K562 (cell line): ENCODE data around the gene CDC14A. TPM values are rescaled to one million over a fixed set of nuclear protein-coding genes. Genes with fewer than 3 reads are reported as not detected.

Source experiments
- ATAC-seq: fragments of 200-7000 bp; cut with Tn5 transposase; 3 replicates; pipeline ENCODE4 v1.9.1; 2020; ENCODE audit warnings: moderate library complexity
- BruUV-seq: library from RNA; stranded (reverse); fragments of 400-500 nt; replicated peaks from 2 replicates; lab custom pipeline; 2021; lab: Mats Ljungman, UMichigan
- CTCF ChIA-PET: fragments of 300-600 bp; formaldehyde crosslinking; extraction: SDS; loops from one replicate; lab custom pipeline; 2021; ENCODE audit warnings: low intra/inter-chr PET ratio; lab: Yijun Ruan, JAX
- POLR2A ChIA-PET: fragments of 300-600, 350-650 bp; sonication (Branson Sonifier 250); formaldehyde crosslinking; extraction: SDS; loops from one replicate; lab custom pipeline; 2021; ENCODE audit warnings: antibody characterized with exemption, inconsistent platforms; lab: Yijun Ruan, JAX
- DNase-seq, 4 experiments: peaks; one replicate each; pipeline versions ENCODE4 v3.0.0 to v3.0.0-alpha.2; 2011 to 2018; ENCODE audit warnings: low spot score in 3 of 4, mixed read lengths in 3 of 4; ENCODE audit errors: extremely low read depth in 1 of 4
- FAIRE-seq: peaks from 2 replicates; lab custom pipeline; 2011; peaks lifted over from hg19 to GRCh38; lab: Jason Lieb, UNC
- H2AFZ ChIP-seq: 2 replicates; pipeline ENCODE4 v1.6.0; 2011; ENCODE audit warnings: low read depth, low read length, control low read depth, inconsistent platforms
- H3K27ac ChIP-seq: fragments of 200-600 bp; 3 replicates; pipeline ENCODE4 v1.8.0; 2011; ENCODE audit warnings: low read depth, mild to moderate bottlenecking, control low read depth, inconsistent platforms, low read length, moderate library complexity, mixed read lengths; ENCODE audit errors: extremely low read depth
- H3K27me3 ChIP-seq, 2 experiments: fragments of 300-600 bp in 1 of 2; 2 replicates in 1 of 2; 3 replicates in 1 of 2; pipeline versions ENCODE4 v1.6.0 to v1.8.0; 2011; ENCODE audit warnings: inconsistent platforms in 2 of 2, low read length in 2 of 2, mild to moderate bottlenecking in 1 of 2, mixed read lengths in 1 of 2, moderate library complexity in 1 of 2; ENCODE audit not compliant: control insufficient read depth in 2 of 2, insufficient read depth in 2 of 2
- H3K36me3 ChIP-seq: fragments of 300-600 bp; 3 replicates; pipeline ENCODE4 v1.8.0; 2011; ENCODE audit warnings: mild to moderate bottlenecking, low read length, inconsistent platforms; ENCODE audit not compliant: control insufficient read depth, insufficient read depth
- H3K4me1 ChIP-seq, 2 experiments: fragments of 200-600 bp in 1 of 2; replicated peaks in 1 of 2; 2 replicates in 1 of 2; 3 replicates in 1 of 2; pipeline versions ENCODE4 v1.5.1 to v1.8.0; 2011; ENCODE audit warnings: inconsistent platforms in 2 of 2, low read length in 2 of 2, mild to moderate bottlenecking in 1 of 2, mixed read lengths in 1 of 2, moderate library complexity in 1 of 2; ENCODE audit not compliant: control insufficient read depth in 2 of 2, insufficient read depth in 2 of 2
- H3K4me2 ChIP-seq: 2 replicates; pipeline ENCODE4 v1.6.1; 2011; ENCODE audit warnings: low read length, control low read depth, inconsistent platforms, mixed read lengths; ENCODE audit not compliant: insufficient read depth
- H3K4me3 ChIP-seq: fragments of 200-600 bp; sonication (generic), shearing (Covaris generic); 2 replicates; pipeline ENCODE4 v1.5.1; 2016; ENCODE audit warnings: control low read depth, inconsistent platforms
- H3K79me2 ChIP-seq: fragments of 200-600 bp; 3 replicates; pipeline ENCODE4 v1.8.0; 2011; ENCODE audit warnings: low read length, inconsistent platforms; ENCODE audit not compliant: control insufficient read depth, insufficient read depth
- H3K9ac ChIP-seq, 2 experiments: 2 replicates each; pipeline versions ENCODE4 v1.6.0 to v1.6.1; 2011; ENCODE audit warnings: low read depth in 2 of 2, low read length in 2 of 2, control low read depth in 1 of 2, inconsistent platforms in 1 of 2, mild to moderate bottlenecking in 1 of 2, mixed read lengths in 1 of 2; ENCODE audit not compliant: insufficient read depth in 1 of 2
- H3K9me1 ChIP-seq: one replicate; pipeline ENCODE4 v1.6.0; 2011; ENCODE audit warnings: inconsistent platforms, mild to moderate bottlenecking, low read length, moderate library complexity; ENCODE audit not compliant: control insufficient read depth, insufficient read depth
- H3K9me3 ChIP-seq: replicated peaks from 2 replicates; pipeline ENCODE4 v1.5.1; 2011; ENCODE audit warnings: low read depth, low read length, inconsistent platforms; ENCODE audit not compliant: control insufficient read depth, insufficient read depth
- H4K20me1 ChIP-seq: replicated peaks from 2 replicates; pipeline ENCODE4 v1.6.1; 2011; ENCODE audit warnings: low read length, inconsistent platforms, mixed read lengths; ENCODE audit not compliant: control insufficient read depth, insufficient read depth
- COPS2 ChIP-seq: fragments of 450-650 bp; conservative IDR thresholded peaks from 2 replicates; pipeline ENCODE4 v1.6.1; 2016; ENCODE audit warnings: mild to moderate bottlenecking, moderate library complexity
- FOXJ3 ChIP-seq: sonication (generic); formaldehyde crosslinking; IDR thresholded peaks from 2 replicates; pipeline ENCODE4 v1.4.0; 2020; ENCODE audit warnings: mild to moderate bottlenecking, missing genetic modification reagents
- JUN ChIP-seq, 2 experiments: sonication (generic) in 1 of 2; formaldehyde crosslinking in 1 of 2; IDR thresholded peaks; 2 replicates each; pipeline versions ENCODE4 v1.6.1 to v1.8.0; 2012 to 2022; ENCODE audit warnings: borderline replicate concordance in 2 of 2, mild to moderate bottlenecking in 2 of 2, improper control_type of control experiment in 1 of 2, low read depth in 1 of 2, low read length in 1 of 2, missing genetic modification reagents in 1 of 2
- KDM4B ChIP-seq, 2 experiments: fragments of 450-650 bp in 1 of 2; sonication (generic) in 1 of 2; IDR thresholded peaks; 2 replicates each; pipeline ENCODE4 v1.6.1; 2016 to 2017; ENCODE audit warnings: borderline replicate concordance in 2 of 2, antibody characterized with exemption in 1 of 2, low read depth in 1 of 2, mild to moderate bottlenecking in 1 of 2
- KLF1 ChIP-seq: fragments of 450-650 bp; IDR thresholded peaks from 2 replicates; pipeline ENCODE4 v1.6.1; 2016; ENCODE audit warnings: missing genetic modification characterization, missing compliant biosample characterization
- MBD2 ChIP-seq: sonication (generic); IDR thresholded peaks from 2 replicates; pipeline ENCODE4 v1.6.1; 2016; ENCODE audit warnings: low read depth, borderline replicate concordance
- MYC ChIP-seq, 2 experiments: fragments of 250-450 bp in 1 of 2; sonication (Bioruptor Pico) in 1 of 2; IDR thresholded peaks; 2 replicates each; pipeline versions ENCODE4 v1.5.1 to v1.6.1; 2012 to 2021; ENCODE audit warnings: low read depth in 2 of 2, borderline replicate concordance in 1 of 2, improper control_type of control experiment in 1 of 2, low read length in 1 of 2, mild to moderate bottlenecking in 1 of 2, moderate library complexity in 1 of 2
- NBN ChIP-seq: fragments of 450-650 bp; IDR thresholded peaks from 2 replicates; pipeline ENCODE4 v1.6.1; 2016; ENCODE audit warnings: low read depth, mild to moderate bottlenecking
- NONO ChIP-seq, 2 experiments: fragments of 200-400 bp in 1 of 2; fragments of 450-650 bp in 1 of 2; formaldehyde crosslinking in 1 of 2; IDR thresholded peaks; 2 replicates each; pipeline ENCODE4 v1.6.1; 2017; ENCODE audit warnings: low read depth in 2 of 2, mild to moderate bottlenecking in 2 of 2, moderate library complexity in 2 of 2, low read length in 1 of 2
- PHTF2 ChIP-seq: fragments of 250-450 bp; sonication (Bioruptor Pico); IDR thresholded peaks from 2 replicates; pipeline ENCODE4 v1.5.0; 2021; ENCODE audit warnings: mild to moderate bottlenecking
- RNF2 ChIP-seq: sonication (generic); IDR thresholded peaks from 2 replicates; pipeline ENCODE4 v1.6.1; 2016
- SMAD3 ChIP-seq: fragments of 450-650 bp; formaldehyde crosslinking; conservative IDR thresholded peaks from 2 replicates; pipeline ENCODE4 v1.4.0; 2020; ENCODE audit warnings: mild to moderate bottlenecking
- STAT5A ChIP-seq: IDR thresholded peaks from 2 replicates; pipeline ENCODE4 v1.6.1; 2012; ENCODE audit warnings: low read length, inconsistent platforms, borderline replicate concordance
- TAF7 ChIP-seq: fragments of 450-650 bp; IDR thresholded peaks from 2 replicates; pipeline ENCODE4 v1.6.1; 2016; ENCODE audit warnings: missing genetic modification characterization, missing compliant biosample characterization
- THRA ChIP-seq: fragments of 450-650 bp; IDR thresholded peaks from 2 replicates; pipeline ENCODE4 v1.6.1; 2017; ENCODE audit warnings: mild to moderate bottlenecking, moderate library complexity
- ZNF583 ChIP-seq: fragments of 250-450 bp; sonication (Bioruptor Pico); IDR thresholded peaks from 2 replicates; pipeline ENCODE4 v1.4.0; 2020
- ZNF592 ChIP-seq: fragments of 450-650 bp; IDR thresholded peaks from 2 replicates; pipeline ENCODE4 v1.6.1; 2017; ENCODE audit warnings: antibody characterized with exemption, mild to moderate bottlenecking
- in situ Hi-C: fragments of 300-500 bp; cut with MboI; formaldehyde crosslinking; loops from 4 replicates; pipeline ENCODE4 v1.15.0; 2018; ENCODE audit warnings: inconsistent platforms, mixed read lengths
- intact Hi-C: fragments of 100-400 bp; cut with micrococcal nuclease; formaldehyde crosslinking; loops from 2 replicates; pipeline ENCODE4 v1.14.2; 2022
- polyA plus RNA-seq, 8 experiments: library from polyadenylated mRNA; depleted of rRNA in 4 of 8; stranded (reverse) in 5 of 8; unstranded in 3 of 8; fragments of >200 nt; fragmentation: Nextera tagmentation in 2 of 8; fragmentation: Illumina TruSeq in 1 of 8; extraction: Ambion mirVana in 2 of 8; extraction: Trizol in 1 of 8; gene quantifications; 2 replicates each; pipeline versions ENCODE4 v1.2.1 to v1.2.3, GENCODE V29; 2011 to 2014; ENCODE audit warnings: inconsistent platforms in 1 of 8, missing spikeins in 1 of 8
- total RNA-seq, 7 experiments: library from RNA; depleted of rRNA in 6 of 7; stranded (reverse); fragments of >200 nt in 6 of 7; fragmentation: Illumina TruSeq in 2 of 7; extraction: Trizol in 2 of 7; gene quantifications; 2 replicates each; pipeline versions ENCODE4 v1.2.1 to v1.2.3, GENCODE V29; 2011 to 2021; ENCODE audit warnings: low replicate concordance in 1 of 7
- TF ChIP-seq, protein P1 (sequence below): fragments of 250-450 bp; sonication (Bioruptor Pico); IDR thresholded peaks from 2 replicates; pipeline ENCODE4 v1.6.1; 2021; ENCODE audit warnings: mild to moderate bottlenecking

CDC14A gene
- total and polyA plus RNA-seq, 9 of the 15 experiments (the other 6 are each of a cell fraction or from before 2014, with no cell fraction given), result 17.0 to 74.3 (median 33.4) TPM

GRCh38 chr1:100512803-100513352 is 160.6 kb downstream of the CDC14A start:
- ChIA-PET CTCF (no interaction called here), POLR2A (interaction anchor here (1.0 kb wide), 1 partner anchor 12 kb away, joined by 4 read pairs; no protein-coding TSS in a partner anchor)
- Histone ChIP-seq H3K4me3 (no peak overlapping the region), H3K9me3 (no peaks in the 10 kb centered on the region), H2AFZ (no peak overlapping the region), H3K27ac (no peak overlapping the region), H3K27me3 (no peaks in the 10 kb centered on the region), H3K79me2 (peaks cover 2% of the 10 kb centered on the region; the same call in 1 of the 3 replicates), H3K9ac (no peak overlapping the region), H3K4me2 (no peak overlapping the region), H3K36me3 (peaks cover 86% of the 10 kb centered on the region), H3K9me1 (no peaks in the 10 kb centered on the region), H4K20me1 (no peaks in the 10 kb centered on the region), H3K4me1 (no peaks in the 10 kb centered on the region; a peak in 2 of 5 replicates)
- ATAC-seq, result no peak
- no TSS peak for BruUV-seq
- in situ Hi-C loops (no loop called here), intact Hi-C loops (no loop called here)
- DNase-seq, result no peak
- no peak for FAIRE-seq
- no peak for TF ChIP-seq COPS2
- TF ChIP-seq ZNF592, result no peak
- no peak for TF ChIP-seq PHTF2 (CRISPR knock-in tag)
- no peak for TF ChIP-seq THRA
- TF ChIP-seq STAT5A, result no peak
- TF ChIP-seq KLF1 (tag), result no peak
- no peak for TF ChIP-seq ZNF583
- TF ChIP-seq TAF7 (tag), result no peak
- TF ChIP-seq NONO (IDR thresholded peaks at IDR 0.05; ENCODE audit: low read depth in 2 of 2, low read length in 1 of 2), result no peak
- no peak for TF ChIP-seq MYC (IDR thresholded peaks at IDR 0.05; ENCODE audit: low read depth, low read length)
- TF ChIP-seq MYC (CRISPR knock-in tag; IDR thresholded peaks at IDR 0.05; ENCODE audit: borderline replicate concordance, low read depth), result no peak
- TF ChIP-seq FOXJ3, result no peak
- TF ChIP-seq, protein P1, sequence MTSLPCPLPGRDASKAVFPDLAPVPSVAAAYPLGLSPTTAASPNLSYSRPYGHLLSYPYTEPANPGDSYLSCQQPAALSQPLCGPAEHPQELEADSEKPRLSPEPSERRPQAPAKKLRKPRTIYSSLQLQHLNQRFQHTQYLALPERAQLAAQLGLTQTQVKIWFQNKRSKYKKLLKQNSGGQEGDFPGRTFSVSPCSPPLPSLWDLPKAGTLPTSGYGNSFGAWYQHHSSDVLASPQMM, result no peak
- TF ChIP-seq MBD2, result no peak
- TF ChIP-seq SMAD3 (CRISPR knock-in tag), result no peak
- no peak for TF ChIP-seq JUN (IDR thresholded peaks at IDR 0.05; ENCODE audit: borderline replicate concordance, low read depth, low read length)
- TF ChIP-seq JUN (CRISPR knock-in tag; IDR thresholded peaks at IDR 0.05; ENCODE audit: borderline replicate concordance), result no peak
- TF ChIP-seq RNF2, result no peak
- no peak for TF ChIP-seq NBN
- no peak for TF ChIP-seq KDM4B (IDR thresholded peaks at IDR 0.05; ENCODE audit: borderline replicate concordance in 2 of 2, low read depth in 1 of 2)
